Activated T-helper 2 cell treated with anti-CD3 and anti-CD28 coated beads, Interferon-gamma antibody, Interleukin-2, Interleukin-4, amounts not matched to agents 10 μg/mL and 5 μg/mL and 100 μg/mL, durations not matched to agents 14 hours and 24 hours and 36 hours (primary cell): ENCODE measurements around the gene DNAJC12. TPM values are rescaled to one million over a fixed set of nuclear protein-coding genes. Genes with fewer than 3 reads are reported as not detected.
A peak's percentile ranks its signal among the peaks of the same experiment; 100 is the strongest.

Source experiments
- DNase-seq: peaks from one replicate; pipeline ENCODE4 v3.0.0; 2021; ENCODE audit warnings: low spot score
- H3K27ac Mint-ChIP-seq: one replicate; pipeline ENCODE4 v1.8.0; 2021; ENCODE audit warnings: mixed read lengths
- H3K27me3 Mint-ChIP-seq: one replicate; pipeline ENCODE4 v1.8.0; 2021; ENCODE audit warnings: low read depth, mixed read lengths
- H3K36me3 Mint-ChIP-seq: one replicate; pipeline ENCODE4 v1.8.0; 2021; ENCODE audit warnings: low read depth, mixed read lengths
- H3K4me1 Mint-ChIP-seq: one replicate; pipeline ENCODE4 v1.8.0; 2021; ENCODE audit warnings: low read depth, mixed read lengths
- H3K4me3 Mint-ChIP-seq: one replicate; pipeline ENCODE4 v1.8.0; 2021; ENCODE audit warnings: low read depth, mild to moderate bottlenecking, moderate library complexity, mixed read lengths
- H3K9me3 Mint-ChIP-seq: one replicate; pipeline ENCODE4 v1.8.0; 2021; ENCODE audit warnings: mixed read lengths
- intact Hi-C: fragments of 100-400 bp; cut with micrococcal nuclease; formaldehyde crosslinking; loops from one replicate; pipeline ENCODE4 v1.15.1; 2023
- total RNA-seq: library from RNA; stranded (reverse); gene quantifications from 2 replicates; pipeline ENCODE4 v1.2.3, GENCODE V29; 2022

DNAJC12 gene
- total RNA-seq, 1 donor from 2014 or later = 12.6 TPM

DNA sequence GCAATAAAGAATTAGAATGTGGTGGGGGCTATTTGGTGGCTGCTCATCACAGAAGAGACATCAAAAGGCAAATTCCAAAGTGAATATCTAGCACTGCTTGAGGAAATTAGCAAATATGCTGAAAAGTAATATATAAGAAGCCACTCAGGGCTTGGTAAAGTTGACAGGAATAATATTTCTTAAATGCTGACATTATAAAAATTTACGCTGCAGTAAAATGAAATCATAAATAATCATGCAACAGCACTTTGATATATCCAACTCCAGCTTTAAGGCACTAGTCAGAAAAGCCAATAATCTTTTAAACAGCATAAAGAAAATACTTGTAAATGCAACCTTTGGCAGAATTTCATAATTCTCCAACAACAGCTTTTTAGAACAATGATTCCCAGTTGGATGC, 36.9 kb downstream of the DNAJC12 start:
- H3K9me3 Mint-ChIP-seq = no peaks in the 10 kb centered on the region
- intact Hi-C loops = no loop called here
- DNase-seq = no peak
- H3K36me3 Mint-ChIP-seq = no peaks in the 10 kb centered on the region
- H3K27me3 Mint-ChIP-seq = peaks cover 2% of the 10 kb centered on the region
- no peak overlapping the region for H3K27ac Mint-ChIP-seq
- H3K4me1 Mint-ChIP-seq = peaks cover 9% of the 10 kb centered on the region
- no peak overlapping the region for H3K4me3 Mint-ChIP-seq

DNA sequence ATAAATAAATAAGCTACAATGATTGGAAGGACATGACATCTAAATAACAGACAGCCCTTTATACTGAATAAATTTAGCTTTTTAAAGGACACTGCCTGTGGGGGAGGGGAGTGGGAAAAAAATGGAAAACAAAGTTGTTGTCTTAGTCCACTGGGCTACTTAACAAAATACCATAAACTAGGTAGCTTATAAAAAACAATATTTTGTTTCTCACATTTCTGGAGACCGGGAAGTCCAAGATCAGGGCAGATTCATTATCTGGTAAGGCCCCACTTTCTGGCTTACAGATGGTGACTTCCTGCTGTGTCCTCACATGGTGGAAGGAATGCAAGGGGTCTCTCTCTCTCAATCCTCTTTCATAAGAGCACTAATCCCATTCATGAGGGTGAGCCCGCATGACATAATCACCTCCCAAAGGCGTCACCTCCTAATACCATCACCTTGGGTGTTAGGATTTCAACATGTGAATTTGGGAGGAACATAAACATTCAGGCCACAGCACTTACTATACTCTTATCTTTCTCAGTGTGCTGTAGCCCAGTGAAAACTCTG, 43.0 kb downstream of the DNAJC12 start:
- intact Hi-C loops = no loop called here
- H3K4me1 Mint-ChIP-seq = peaks cover 19% of the 10 kb centered on the region
- no peak overlapping the region for H3K27ac Mint-ChIP-seq
- no peaks in the 10 kb centered on the region for H3K9me3 Mint-ChIP-seq
- no peak for DNase-seq
- H3K36me3 Mint-ChIP-seq = no peaks in the 10 kb centered on the region
- H3K4me3 Mint-ChIP-seq = no peak overlapping the region
- H3K27me3 Mint-ChIP-seq = peaks cover 2% of the 10 kb centered on the region

DNA sequence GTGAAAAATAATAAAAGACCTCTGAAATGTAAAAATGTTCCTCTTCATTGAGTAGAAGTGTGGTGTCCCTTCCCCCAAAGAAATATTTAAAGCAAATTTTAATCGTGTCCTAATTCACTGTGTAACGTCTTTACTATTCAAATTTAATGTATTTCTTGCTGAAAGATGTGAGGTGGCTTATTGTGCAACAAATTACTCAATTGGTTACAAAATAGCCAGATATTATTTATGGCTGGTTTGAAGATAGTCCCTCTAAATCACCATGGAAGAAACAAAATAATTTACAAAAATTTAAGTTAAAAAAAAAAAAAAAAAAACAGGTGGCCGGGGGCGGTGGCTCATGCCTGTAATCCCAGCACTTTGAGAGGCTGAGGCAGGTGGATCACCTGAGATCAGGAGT, 43.7 kb downstream of the DNAJC12 start:
- no peak overlapping the region for H3K4me3 Mint-ChIP-seq
- H3K4me1 Mint-ChIP-seq = peaks cover 21% of the 10 kb centered on the region
- H3K27me3 Mint-ChIP-seq = peaks cover 2% of the 10 kb centered on the region
- no peaks in the 10 kb centered on the region for H3K36me3 Mint-ChIP-seq
- H3K27ac Mint-ChIP-seq = no peak overlapping the region
- intact Hi-C loops = no loop called here
- H3K9me3 Mint-ChIP-seq = no peaks in the 10 kb centered on the region
- no peak for DNase-seq

DNA sequence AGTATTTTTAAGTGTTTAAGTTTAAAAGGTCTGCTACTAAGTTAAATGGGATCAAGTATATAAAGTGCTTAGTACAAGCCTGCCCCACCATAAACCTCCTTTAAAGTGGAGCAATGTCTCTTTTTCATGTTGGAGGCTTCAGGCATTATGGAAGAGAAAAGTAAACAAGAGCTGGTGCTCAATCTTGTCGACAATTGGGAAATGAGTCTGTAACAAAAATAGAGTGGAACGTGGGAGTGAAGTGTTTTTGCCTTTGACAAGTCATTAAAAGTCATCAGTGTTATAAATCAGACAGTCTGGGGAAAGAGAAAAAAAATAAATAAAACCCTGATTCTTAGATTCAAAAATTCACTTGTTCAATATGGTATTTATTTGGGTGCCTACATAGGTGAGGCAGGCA, 44.7 kb downstream of the DNAJC12 start:
- Mint-ChIP-seq H3K36me3 (no peaks in the 10 kb centered on the region), H3K27me3 (peaks cover 2% of the 10 kb centered on the region), H3K4me3 (no peak overlapping the region), H3K27ac (no peak overlapping the region), H3K9me3 (no peaks in the 10 kb centered on the region), H3K4me1 (peaks cover 24% of the 10 kb centered on the region)
- no peak for DNase-seq
- intact Hi-C loops = no loop called here

GRCh38 chr10:67792653-67793052, 45.3 kb downstream of the DNAJC12 start:
- no peaks in the 10 kb centered on the region for H3K36me3 Mint-ChIP-seq
- H3K27me3 Mint-ChIP-seq = peaks cover 2% of the 10 kb centered on the region
- no peaks in the 10 kb centered on the region for H3K9me3 Mint-ChIP-seq
- intact Hi-C loops = no loop called here
- no peak overlapping the region for H3K27ac Mint-ChIP-seq
- H3K4me1 Mint-ChIP-seq = peaks cover 27% of the 10 kb centered on the region
- H3K4me3 Mint-ChIP-seq = no peak overlapping the region
- DNase-seq = no peak

GRCh38 chr10:67790534-67791408, 47.2 kb downstream of the DNAJC12 start:
- DNase-seq = peak; percentile 29
- Mint-ChIP-seq H3K4me3 (no peak overlapping the region), H3K4me1 (peaks cover 27% of the 10 kb centered on the region), H3K27me3 (no peaks in the 10 kb centered on the region), H3K27ac (peak overlapping the region; percentile 23), H3K36me3 (no peaks in the 10 kb centered on the region), H3K9me3 (no peaks in the 10 kb centered on the region)
- intact Hi-C loops = loop anchor here (1.0 kb wide), 1 partner anchor 25 kb away; no protein-coding TSS in a partner anchor

- Mint-ChIP-seq H3K4me3 (no peak overlapping the region), H3K36me3 (no peaks in the 10 kb centered on the region), H3K4me1 (peaks cover 33% of the 10 kb centered on the region), H3K27me3 (no peaks in the 10 kb centered on the region), H3K27ac (no peak overlapping the region), H3K9me3 (no peaks in the 10 kb centered on the region)
- no peak for DNase-seq
- intact Hi-C loops = loop anchor here (2.0 to 10.0 kb wide), 6 partner anchors 59 to 513 kb away; partner anchors contain the start of genes HERC4 and SIRT1
Observed at GRCh38 chr10:67789769-67790168, 48.2 kb downstream of the DNAJC12 start.

DNA sequence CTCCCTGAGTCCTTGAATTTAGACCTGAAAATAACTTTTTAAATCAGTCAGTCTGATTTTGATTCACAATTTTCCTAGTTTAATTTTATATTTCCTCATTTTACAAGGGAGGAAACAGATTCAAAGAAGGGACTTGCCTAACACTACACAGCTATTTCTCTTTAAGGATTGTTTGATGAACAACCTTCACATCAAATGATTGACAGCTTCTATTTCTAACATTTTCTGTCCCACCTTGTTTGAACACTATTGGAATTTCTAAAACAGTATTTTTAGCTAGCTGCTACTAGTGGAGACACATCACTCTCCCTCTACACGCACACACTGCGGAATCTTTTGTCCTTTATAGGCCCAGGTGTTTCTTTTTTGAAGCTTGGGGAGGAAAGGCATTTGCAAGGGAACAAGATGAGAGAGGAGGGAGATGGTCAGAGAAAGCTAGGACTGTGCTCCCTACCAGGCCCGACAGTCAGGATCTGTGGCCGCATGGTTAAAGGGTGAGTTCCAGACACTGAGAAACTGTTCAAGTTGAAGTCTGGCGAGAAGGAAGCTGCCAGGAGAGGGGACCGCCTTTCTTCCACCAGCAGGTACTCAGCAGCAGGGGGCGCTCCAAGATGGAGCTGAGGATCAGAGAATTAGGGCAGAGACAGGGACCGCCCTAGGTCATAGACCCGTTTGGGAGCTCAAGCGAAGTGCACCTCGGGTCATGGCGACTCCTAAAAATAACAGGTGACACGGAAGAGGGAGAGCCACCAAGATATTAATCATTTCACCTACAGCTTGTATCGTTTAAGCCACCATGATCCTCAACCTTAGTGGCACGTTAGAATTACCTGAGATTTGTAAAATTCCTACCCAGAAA, 49.7 kb downstream of the DNAJC12 start:
- Mint-ChIP-seq H3K4me1 (peaks cover 42% of the 10 kb centered on the region), H3K27ac (no peak overlapping the region), H3K27me3 (no peaks in the 10 kb centered on the region), H3K4me3 (no peak overlapping the region), H3K36me3 (no peaks in the 10 kb centered on the region), H3K9me3 (no peaks in the 10 kb centered on the region)
- peak; percentile 58 for DNase-seq
- intact Hi-C loops = loop anchor here (1.0 to 10.0 kb wide), 7 partner anchors 61 to 515 kb away; partner anchors contain the start of genes HERC4 and SIRT1

DNA sequence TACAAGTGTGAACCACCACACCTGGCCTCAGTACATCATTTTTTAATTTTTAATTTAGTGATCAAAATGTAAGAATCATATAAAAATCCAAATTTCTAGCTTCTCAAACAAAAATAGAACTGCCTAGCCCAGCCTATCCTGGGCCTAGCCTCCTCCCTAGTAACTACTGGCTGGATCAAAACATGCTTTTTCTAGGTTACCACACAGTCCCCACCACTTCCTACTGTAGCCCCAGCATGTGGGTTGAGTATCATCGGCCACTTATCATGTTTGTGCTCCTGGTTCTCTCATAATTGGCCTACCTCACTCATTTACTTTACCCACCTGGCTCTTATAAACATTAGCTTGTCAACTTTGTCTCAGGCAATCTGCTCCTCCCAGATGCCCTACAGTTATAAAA, 52.9 kb downstream of the DNAJC12 start:
- Mint-ChIP-seq H3K9me3 (no peaks in the 10 kb centered on the region), H3K4me1 (peaks cover 44% of the 10 kb centered on the region), H3K36me3 (no peaks in the 10 kb centered on the region), H3K27ac (peak overlapping the region; percentile 10), H3K27me3 (no peaks in the 10 kb centered on the region), H3K4me3 (no peak overlapping the region)
- peak; percentile 33 for DNase-seq
- intact Hi-C loops = loop anchor here (5.0 to 10.0 kb wide), 3 partner anchors 290 to 480 kb away; partner anchors contain the start of gene HERC4

GRCh38 chr10:67784474-67784873, 53.5 kb downstream of the DNAJC12 start:
- Mint-ChIP-seq H3K4me3 (no peak overlapping the region), H3K27me3 (no peaks in the 10 kb centered on the region), H3K27ac (no peak overlapping the region), H3K36me3 (no peaks in the 10 kb centered on the region), H3K9me3 (no peaks in the 10 kb centered on the region), H3K4me1 (peaks cover 48% of the 10 kb centered on the region)
- DNase-seq = no peak
- intact Hi-C loops = loop anchor here (10.0 kb wide), 2 partner anchors 290 to 480 kb away; partner anchors contain the start of gene HERC4

- Mint-ChIP-seq H3K27ac (peak overlapping the region; percentile 13), H3K9me3 (no peaks in the 10 kb centered on the region), H3K36me3 (no peaks in the 10 kb centered on the region), H3K27me3 (no peaks in the 10 kb centered on the region), H3K4me1 (peaks cover 50% of the 10 kb centered on the region), H3K4me3 (peak overlapping the region; percentile 3)
- intact Hi-C loops = loop anchor here (10.0 kb wide), 2 partner anchors 291 to 479 kb away; partner anchors contain the start of gene HERC4
- no peak for DNase-seq
Observed at GRCh38 chr10:67783606-67784294, 54.2 kb downstream of the DNAJC12 start.

- no peaks in the 10 kb centered on the region for H3K27me3 Mint-ChIP-seq
- H3K4me1 Mint-ChIP-seq = peaks cover 46% of the 10 kb centered on the region
- intact Hi-C loops = loop anchor here (10.0 kb wide), 2 partner anchors 292 to 478 kb away; partner anchors contain the start of gene HERC4
Observed at GRCh38 chr10:67782530-67782929, 55.5 kb downstream of the DNAJC12 start.

More at GRCh38 chr10:67782530-67782929, 55.5 kb downstream of the DNAJC12 start:
- Mint-ChIP-seq H3K36me3 (no peaks in the 10 kb centered on the region), H3K9me3 (no peaks in the 10 kb centered on the region), H3K27ac (no peak overlapping the region), H3K4me3 (no peak overlapping the region)
- no peak for DNase-seq
